Fibroblast of skin of right quadriceps (primary cell): Measurements from ENCODE around the gene NPAS2.

Experiments used
- DNase-seq: peaks from one replicate; pipeline ENCODE4 v3.0.0-alpha.2; 2013

Gene NPAS2

GRCh38 chr2:100948942-100949811, 129.2 kb downstream of the NPAS2 start:
- DNase-seq: peak; percentile 51

- no peak for DNase-seq
These were observed 132.6 kb downstream of the NPAS2 start for GRCh38 chr2:100952512-100952911.

- DNase-seq: no peak
These were observed 133.6 kb downstream of the NPAS2 start for GRCh38 chr2:100953406-100954043.

- DNase-seq: no peak
These were observed 134.1 kb downstream of the NPAS2 start for GRCh38 chr2:100954044-100954420.

- no peak for DNase-seq
These were observed 135.3 kb downstream of the NPAS2 start for GRCh38 chr2:100955226-100955625.

GRCh38 chr2:100956081-100956480, 136.1 kb downstream of the NPAS2 start:
- DNase-seq: no peak

- DNase-seq: peak; percentile 99
These were observed 138.2 kb downstream of the NPAS2 start for GRCh38 chr2:100957996-100958653.

- DNase-seq: peak; percentile 84
These were observed 139.4 kb downstream of the NPAS2 start for GRCh38 chr2:100959225-100959880.

GRCh38 chr2:100960688-100961087, 140.7 kb downstream of the NPAS2 start:
- no peak for DNase-seq

GRCh38 chr2:100962366-100963025, 142.6 kb downstream of the NPAS2 start:
- no peak for DNase-seq

- DNase-seq: no peak
These were observed 143.1 kb downstream of the NPAS2 start for GRCh38 chr2:100963026-100963375.

GRCh38 chr2:100964222-100964621, 144.3 kb downstream of the NPAS2 start:
- DNase-seq: no peak

- peak; percentile 56 for DNase-seq
These were observed 144.8 kb downstream of the NPAS2 start for GRCh38 chr2:100964681-100965169.

- no peak for DNase-seq
These were observed 145.7 kb downstream of the NPAS2 start for GRCh38 chr2:100965596-100965995.

GRCh38 chr2:100967716-100968115, 147.8 kb downstream of the NPAS2 start:
- no peak for DNase-seq

GRCh38 chr2:100968146-100969145, 148.5 kb downstream of the NPAS2 start:
- DNase-seq: no peak

GRCh38 chr2:100969998-100970397, 150.1 kb downstream of the NPAS2 start:
- no peak for DNase-seq

GRCh38 chr2:100971221-100971620, 151.3 kb downstream of the NPAS2 start:
- DNase-seq: no peak

GRCh38 chr2:100972452-100972851, 152.5 kb downstream of the NPAS2 start:
- DNase-seq: no peak

- no peak for DNase-seq
These were observed 155.0 kb downstream of the NPAS2 start for GRCh38 chr2:100974712-100975520.

GRCh38 chr2:100975521-100975785, 155.5 kb downstream of the NPAS2 start:
- DNase-seq: no peak
